ENCODE measurements around the gene MTERF2.

The MTERF2 gene

GRCh38 chr12:106955377-106956047 lies 31.4 kb downstream of the MTERF2 start, which contains the start of gene TMEM263:
TSS of gene TMEM263 (plus strand) at chr12:106955907. CDS start at chr12:106967117, 11,210 bp downstream.
- DNase-seq (ENCODE audit: insufficient read length, low spot score) (peak; percentile 93), FAIRE-seq (peak; percentile 96)

- DNase-seq (ENCODE audit: insufficient read length, low spot score), result no peak
- FAIRE-seq, result no peak
These were observed 32.2 kb downstream of the MTERF2 start for GRCh38 chr12:106954462-106955376.

- FAIRE-seq (no peak), DNase-seq (ENCODE audit: insufficient read length, low spot score) (peak; percentile 12)
These were observed 33.3 kb downstream of the MTERF2 start for GRCh38 chr12:106953352-106954250.

- DNase-seq (ENCODE audit: insufficient read length, low spot score) (no peak), FAIRE-seq (no peak)
These were observed 36.4 kb downstream of the MTERF2 start for GRCh38 chr12:106950591-106950990.

- FAIRE-seq, result no peak
- DNase-seq (ENCODE audit: insufficient read length, low spot score), result no peak
These were observed 39.5 kb downstream of the MTERF2 start for GRCh38 chr12:106947461-106947860.

GRCh38 chr12:106945261-106945851 lies 41.6 kb downstream of the MTERF2 start:
- no peak for FAIRE-seq
- no peak for DNase-seq (ENCODE audit: insufficient read length, low spot score)

- DNase-seq (ENCODE audit: insufficient read length, low spot score) (no peak), FAIRE-seq (no peak)
These were observed 44.2 kb downstream of the MTERF2 start for GRCh38 chr12:106942775-106943174.

- no peak for DNase-seq (ENCODE audit: insufficient read length, low spot score)
- FAIRE-seq, result no peak
These were observed 45.3 kb downstream of the MTERF2 start for GRCh38 chr12:106941481-106942156.

GRCh38 chr12:106934277-106934676 lies 52.7 kb downstream of the MTERF2 start:
- DNase-seq (ENCODE audit: insufficient read length, low spot score), result no peak
- FAIRE-seq, result no peak
